ENCODE results near the gene ARHGAP8. TPM values are rescaled to one million over a fixed set of nuclear protein-coding genes. Genes with fewer than 3 reads are reported as not detected.

The ARHGAP8 gene
- total RNA-seq, 2 donors from 2014 or later, result 2.8 to 4.4 TPM

DNA sequence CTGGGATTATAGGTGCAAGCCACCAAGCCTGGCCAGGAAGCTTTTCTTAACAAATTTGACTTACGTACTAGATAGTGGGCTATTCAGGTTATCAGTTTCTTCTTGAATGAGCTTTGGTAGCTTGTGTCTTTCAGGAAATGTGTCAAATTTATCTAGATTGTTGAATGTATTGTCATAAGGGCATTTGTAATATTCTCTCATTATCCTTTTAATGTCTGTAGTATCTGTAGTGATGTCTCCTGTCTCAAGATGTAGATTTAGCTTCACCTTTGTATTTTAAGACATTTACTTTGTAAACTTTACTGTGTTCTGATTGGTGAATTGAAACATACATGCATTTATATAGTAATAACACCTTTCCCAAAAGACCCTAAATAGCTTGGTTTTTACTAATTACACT, 20.7 kb downstream of the ARHGAP8 start:
- no peaks in the 10 kb centered on the region for H3K27me3 Mint-ChIP-seq (ENCODE audit: low read depth)
- ATAC-seq (replicated peaks in 1 of 2) (no peak), DNase-seq (no peak)
- H3K27ac Mint-ChIP-seq, result no peak overlapping the region
- H3K36me3 Mint-ChIP-seq (ENCODE audit: insufficient read depth in 2 of 2), result peaks cover 0 to 2% of the 10 kb centered on the region in 2 donors
- peaks cover 1 to 6% of the 10 kb centered on the region in 2 donors for H3K9me3 Mint-ChIP-seq
- no peak overlapping the region for H3K4me3 Mint-ChIP-seq
- H3K4me1 Mint-ChIP-seq (ENCODE audit: low read depth), result no peaks in the 10 kb centered on the region

GRCh38 chr22:44775862-44776261, 23.5 kb downstream of the ARHGAP8 start:
- peaks cover 9% of the 10 kb centered on the region for H3K27me3 Mint-ChIP-seq (ENCODE audit: low read depth)
- ATAC-seq (replicated peaks in 1 of 2), result no peak
- no peak overlapping the region for H3K4me3 Mint-ChIP-seq
- H3K9me3 Mint-ChIP-seq, result peaks cover 1 to 6% of the 10 kb centered on the region in 2 donors
- H3K27ac Mint-ChIP-seq, result no peak overlapping the region
- peaks cover 0 to 2% of the 10 kb centered on the region in 2 donors for H3K36me3 Mint-ChIP-seq (ENCODE audit: insufficient read depth in 2 of 2)
- no peaks in the 10 kb centered on the region for H3K4me1 Mint-ChIP-seq (ENCODE audit: low read depth)
- no peak for DNase-seq

DNA sequence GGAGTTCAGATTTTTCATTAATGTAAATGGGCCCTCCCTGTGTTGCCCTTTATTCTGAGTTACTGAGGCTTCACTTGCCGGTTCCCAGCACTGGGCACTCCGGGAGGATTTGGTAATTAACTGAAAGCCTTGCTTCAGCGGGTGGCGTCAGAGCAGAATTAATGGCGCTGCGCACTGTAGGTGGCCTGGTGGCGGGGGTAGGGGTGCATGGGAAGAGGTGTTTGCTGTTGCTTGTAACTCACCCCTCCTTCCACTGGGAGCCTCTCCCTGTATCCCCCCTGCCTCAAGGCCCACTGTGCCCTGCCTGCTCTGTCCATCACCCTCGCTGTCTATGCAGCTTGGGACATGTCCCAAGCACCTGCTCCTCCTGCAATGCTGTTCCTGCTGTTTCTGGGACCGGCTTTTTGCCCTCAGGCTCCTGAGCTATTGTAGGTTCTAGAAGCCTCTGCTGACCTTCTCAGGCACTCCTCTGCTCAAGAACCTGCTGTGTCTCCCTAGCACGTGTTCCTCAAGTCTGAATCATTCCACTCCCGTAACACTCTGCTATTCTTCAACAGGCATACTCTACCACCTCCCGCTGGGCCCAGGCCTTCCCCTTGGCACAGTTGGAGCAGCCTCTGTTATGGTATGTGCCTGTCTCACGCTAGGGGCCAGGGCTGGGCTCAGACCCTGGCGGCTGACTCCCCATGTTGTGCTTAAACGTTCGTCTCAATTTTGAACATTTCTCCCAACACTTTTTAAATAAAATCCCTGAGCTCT, 24.4 kb downstream of the ARHGAP8 start:
- Mint-ChIP-seq H3K27ac (no peak overlapping the region), H3K9me3 (peaks cover 1 to 6% of the 10 kb centered on the region in 2 donors), H3K36me3 (ENCODE audit: insufficient read depth in 2 of 2) (peaks cover 0 to 2% of the 10 kb centered on the region in 2 donors), H3K4me1 (ENCODE audit: low read depth) (no peaks in the 10 kb centered on the region), H3K4me3 (no peak overlapping the region), H3K27me3 (ENCODE audit: low read depth) (peaks cover 9% of the 10 kb centered on the region)
- ATAC-seq (replicated peaks in 1 of 2) (no peak), DNase-seq (no peak)

GRCh38 chr22:44777364-44777755, 25.0 kb downstream of the ARHGAP8 start:
- Mint-ChIP-seq H3K27ac (no peak overlapping the region), H3K4me1 (ENCODE audit: low read depth) (no peaks in the 10 kb centered on the region), H3K4me3 (no peak overlapping the region), H3K9me3 (peaks cover 1 to 6% of the 10 kb centered on the region in 2 donors), H3K36me3 (ENCODE audit: insufficient read depth in 2 of 2) (peaks cover 0 to 2% of the 10 kb centered on the region in 2 donors), H3K27me3 (ENCODE audit: low read depth) (peaks cover 9% of the 10 kb centered on the region)
- DNase-seq (no peak), ATAC-seq (replicated peaks in 1 of 2) (no peak)

DNA sequence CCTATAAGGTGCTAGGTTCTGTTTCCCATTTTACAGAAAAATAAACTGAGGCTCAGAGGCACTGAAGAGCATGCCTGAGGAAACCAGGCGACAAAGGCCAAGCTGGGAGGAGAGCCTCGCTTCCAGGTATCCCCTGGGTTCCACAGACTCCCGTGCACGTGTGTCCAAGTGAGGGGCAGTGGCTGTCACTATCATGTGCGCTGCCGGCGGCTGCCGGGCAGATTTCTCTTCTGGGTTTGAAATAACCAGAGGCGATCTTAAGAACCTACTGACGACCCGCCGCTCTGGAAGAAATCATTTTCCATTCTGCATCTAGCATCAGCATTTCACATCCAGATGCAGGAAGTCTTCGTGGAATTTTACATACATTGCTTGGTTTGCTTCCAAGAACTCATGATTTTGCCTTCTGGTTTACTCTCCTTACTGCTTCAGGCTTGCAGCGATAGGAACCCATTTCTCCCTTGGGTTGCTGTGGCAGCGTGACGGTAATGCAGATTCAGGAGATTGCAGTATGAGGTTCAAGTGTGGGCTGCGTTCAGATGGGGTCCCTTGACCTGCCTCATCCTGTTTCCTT, 28.6 kb downstream of the ARHGAP8 start:
- peaks cover 13% of the 10 kb centered on the region for H3K27me3 Mint-ChIP-seq (ENCODE audit: low read depth)

DNA sequence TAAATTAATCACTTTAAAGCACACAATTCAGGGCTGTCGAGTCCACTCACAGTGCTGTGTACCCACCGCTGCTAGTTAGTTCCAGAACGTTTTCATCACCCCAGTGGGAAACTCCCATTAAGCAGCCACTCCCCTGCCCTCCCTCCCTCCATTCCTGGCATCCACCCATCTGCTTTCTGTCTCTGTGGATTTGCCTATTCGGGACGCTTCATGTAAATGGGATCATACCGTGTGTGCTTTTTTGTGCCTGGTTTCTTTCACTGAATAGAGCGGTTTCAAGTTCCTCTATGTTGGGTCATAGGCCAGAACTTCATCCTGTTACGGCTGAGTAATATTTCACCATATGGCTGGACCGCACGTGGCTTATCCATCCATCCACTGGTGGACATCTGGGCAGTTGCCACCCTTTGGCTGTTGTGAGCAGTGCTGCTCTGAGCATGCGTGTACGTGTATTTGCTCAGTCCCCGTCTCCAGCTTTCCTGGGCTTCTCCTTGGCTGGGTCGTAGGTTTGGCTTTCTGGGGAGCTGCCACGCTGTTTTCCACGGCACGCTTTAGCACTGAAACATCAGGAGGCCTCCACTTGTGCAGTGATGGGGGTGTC, 30.1 kb downstream of the ARHGAP8 start:
- Mint-ChIP-seq H3K27ac (no peak overlapping the region), H3K27me3 (ENCODE audit: low read depth) (peaks cover 13% of the 10 kb centered on the region), H3K9me3 (no peaks in the 10 kb centered on the region), H3K4me1 (ENCODE audit: low read depth) (no peaks in the 10 kb centered on the region), H3K36me3 (ENCODE audit: insufficient read depth in 2 of 2) (no peaks in the 10 kb centered on the region), H3K4me3 (no peak overlapping the region)
- ATAC-seq (replicated peaks in 1 of 2), result no peak
- DNase-seq, result no peak

More for the DNA sequence above, 28.6 kb downstream of the ARHGAP8 start:
- DNase-seq (no peak), ATAC-seq (replicated peaks in 1 of 2) (no peak)
- H3K4me3 Mint-ChIP-seq, result no peak overlapping the region
- H3K36me3 Mint-ChIP-seq (ENCODE audit: insufficient read depth in 2 of 2), result no peaks in the 10 kb centered on the region
- H3K27ac Mint-ChIP-seq, result no peak overlapping the region
- H3K9me3 Mint-ChIP-seq, result no peaks in the 10 kb centered on the region
- no peaks in the 10 kb centered on the region for H3K4me1 Mint-ChIP-seq (ENCODE audit: low read depth)

DNA sequence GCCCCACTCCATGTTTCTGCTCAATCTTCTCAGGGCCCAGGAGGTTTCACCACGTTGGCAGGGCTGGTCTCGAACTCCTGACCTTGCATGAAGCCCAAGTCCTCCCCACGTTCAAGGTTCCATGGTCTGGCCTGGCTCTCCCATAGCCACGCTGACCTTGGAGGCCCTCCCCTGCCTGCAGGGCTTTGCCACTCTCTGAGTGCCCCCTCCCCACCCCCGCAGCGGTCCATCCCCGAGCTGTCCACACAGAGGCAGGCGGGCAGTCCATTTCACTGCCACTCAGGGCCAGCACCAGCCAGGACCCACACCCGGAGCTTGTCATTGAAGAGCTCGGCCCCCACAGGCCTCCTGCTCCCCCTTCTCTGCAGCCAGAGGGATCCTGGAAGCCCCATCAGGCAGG, 30.7 kb downstream of the ARHGAP8 start:
- H3K9me3 Mint-ChIP-seq, result no peaks in the 10 kb centered on the region
- H3K36me3 Mint-ChIP-seq (ENCODE audit: insufficient read depth in 2 of 2), result no peaks in the 10 kb centered on the region
- H3K27ac Mint-ChIP-seq, result no peak overlapping the region
- no peak for ATAC-seq (replicated peaks in 1 of 2)
- peaks cover 13% of the 10 kb centered on the region for H3K27me3 Mint-ChIP-seq (ENCODE audit: low read depth)
- DNase-seq, result no peak
- no peaks in the 10 kb centered on the region for H3K4me1 Mint-ChIP-seq (ENCODE audit: low read depth)
- no peak overlapping the region for H3K4me3 Mint-ChIP-seq

DNA sequence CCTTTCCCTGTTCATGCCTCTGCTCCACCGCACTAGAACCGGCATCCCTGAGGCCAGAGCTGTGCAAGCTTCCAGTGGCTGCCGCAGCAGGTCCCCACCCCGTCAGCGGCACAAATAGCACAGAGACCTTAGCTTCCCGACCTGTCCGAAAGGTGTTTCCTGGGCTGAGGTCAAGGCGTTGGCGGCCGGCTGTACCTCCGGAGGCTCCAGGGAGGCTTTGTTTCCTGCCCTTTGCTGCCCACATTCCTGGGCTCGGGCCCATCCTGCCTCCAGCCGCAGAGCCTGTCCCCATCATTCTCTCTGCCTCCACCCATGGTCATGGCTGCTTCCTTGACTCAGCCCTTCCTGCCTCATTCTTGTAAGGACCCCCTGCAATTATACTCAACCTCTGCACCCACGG, 31.2 kb downstream of the ARHGAP8 start:
- no peaks in the 10 kb centered on the region for H3K36me3 Mint-ChIP-seq (ENCODE audit: insufficient read depth in 2 of 2)
- H3K27me3 Mint-ChIP-seq (ENCODE audit: low read depth), result peaks cover 9% of the 10 kb centered on the region
- H3K9me3 Mint-ChIP-seq, result no peaks in the 10 kb centered on the region
- no peaks in the 10 kb centered on the region for H3K4me1 Mint-ChIP-seq (ENCODE audit: low read depth)
- H3K4me3 Mint-ChIP-seq, result no peak overlapping the region
- DNase-seq (no peak), ATAC-seq (replicated peaks in 1 of 2) (no peak)
- H3K27ac Mint-ChIP-seq, result no peak overlapping the region

DNA sequence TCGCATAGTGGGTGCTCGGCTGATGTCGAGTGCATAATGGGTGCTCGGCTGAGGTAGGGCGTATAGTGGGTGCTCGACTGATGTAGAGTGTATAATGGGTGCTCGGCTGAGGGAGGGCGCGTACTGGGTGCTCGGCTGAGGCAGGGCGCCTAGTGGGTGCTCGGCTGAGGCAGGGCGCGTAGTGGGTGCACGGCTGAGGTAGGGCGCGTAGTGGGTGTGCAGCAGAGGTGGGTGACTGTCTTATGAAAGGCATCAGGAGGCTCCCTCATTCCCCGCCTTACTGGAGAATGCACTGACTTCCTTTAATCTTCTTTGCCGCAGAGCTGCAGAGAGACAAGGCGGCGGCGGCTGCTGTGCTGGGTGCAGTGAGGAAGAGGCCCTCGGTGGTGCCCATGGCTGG, 33.8 kb downstream of the ARHGAP8 start:
- H3K4me1 Mint-ChIP-seq (ENCODE audit: low read depth), result no peaks in the 10 kb centered on the region
- no peak for DNase-seq
- H3K27me3 Mint-ChIP-seq (ENCODE audit: low read depth), result peaks cover 5% of the 10 kb centered on the region
- ATAC-seq (replicated peaks in 1 of 2), result no peak
- H3K4me3 Mint-ChIP-seq, result no peak overlapping the region
- H3K27ac Mint-ChIP-seq, result no peak overlapping the region
- H3K36me3 Mint-ChIP-seq (ENCODE audit: insufficient read depth in 2 of 2), result no peaks in the 10 kb centered on the region
- no peaks in the 10 kb centered on the region for H3K9me3 Mint-ChIP-seq

- H3K27me3 Mint-ChIP-seq (ENCODE audit: low read depth), result peaks cover 5% of the 10 kb centered on the region
- no peak overlapping the region for H3K4me3 Mint-ChIP-seq
- H3K4me1 Mint-ChIP-seq (ENCODE audit: low read depth), result no peaks in the 10 kb centered on the region
- H3K36me3 Mint-ChIP-seq (ENCODE audit: insufficient read depth in 2 of 2), result no peaks in the 10 kb centered on the region
- ATAC-seq (replicated peaks in 1 of 2) (no peak), DNase-seq (no peak)
- no peak overlapping the region for H3K27ac Mint-ChIP-seq
- no peaks in the 10 kb centered on the region for H3K9me3 Mint-ChIP-seq
Observed at GRCh38 chr22:44786610-44787009, 34.2 kb downstream of the ARHGAP8 start.

DNA sequence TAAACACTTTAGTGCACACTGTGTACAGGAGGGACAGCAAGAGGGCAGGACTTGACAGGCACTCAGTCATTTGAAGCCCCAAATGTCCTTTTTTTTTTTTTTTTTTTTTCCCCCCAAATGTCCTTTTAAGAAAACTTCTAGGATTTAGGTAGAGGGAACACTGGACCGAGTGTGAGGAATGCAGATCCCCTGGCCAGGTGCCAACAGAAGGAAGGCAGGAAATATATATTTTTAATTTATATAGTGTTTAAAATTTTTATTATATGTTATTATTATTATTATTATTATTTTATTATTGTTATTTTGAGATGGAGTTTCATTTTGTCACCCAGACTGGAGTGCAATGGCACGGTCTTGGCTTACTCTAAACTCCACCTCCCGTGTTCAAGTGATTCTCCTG, 35.5 kb downstream of the ARHGAP8 start:
- Mint-ChIP-seq H3K4me1 (ENCODE audit: low read depth) (no peaks in the 10 kb centered on the region), H3K4me3 (no peak overlapping the region), H3K9me3 (no peaks in the 10 kb centered on the region), H3K27me3 (ENCODE audit: low read depth) (peaks cover 5% of the 10 kb centered on the region), H3K36me3 (ENCODE audit: insufficient read depth in 2 of 2) (no peaks in the 10 kb centered on the region), H3K27ac (no peak overlapping the region)
- DNase-seq, result no peak
- no peak for ATAC-seq (replicated peaks in 1 of 2)

DNA sequence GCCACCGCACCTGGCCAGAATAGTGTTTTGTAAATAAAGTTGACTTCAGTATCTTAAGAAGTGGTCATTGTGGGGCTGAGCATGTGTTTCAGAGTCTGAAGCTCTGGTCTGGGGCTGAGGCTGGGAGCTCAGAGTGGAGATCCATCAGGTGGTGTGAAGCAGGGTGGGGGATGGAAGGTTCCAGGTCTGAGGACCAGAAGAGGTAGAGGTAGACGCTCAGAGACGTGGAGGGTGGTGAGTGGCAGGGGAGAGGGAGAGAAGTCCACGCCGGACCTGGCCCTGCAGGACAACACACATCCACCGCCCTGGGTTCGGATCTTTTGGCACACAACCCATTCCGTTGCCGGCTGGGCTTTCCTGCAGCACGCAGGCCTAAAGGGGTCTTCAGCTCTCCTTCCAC, 40.7 kb downstream of the ARHGAP8 start:
- no peaks in the 10 kb centered on the region for H3K27me3 Mint-ChIP-seq (ENCODE audit: low read depth)
- H3K27ac Mint-ChIP-seq, result no peak overlapping the region
- H3K36me3 Mint-ChIP-seq (ENCODE audit: insufficient read depth in 2 of 2), result no peaks in the 10 kb centered on the region
- DNase-seq, result no peak
- no peaks in the 10 kb centered on the region for H3K9me3 Mint-ChIP-seq
- no peaks in the 10 kb centered on the region for H3K4me1 Mint-ChIP-seq (ENCODE audit: low read depth)
- H3K4me3 Mint-ChIP-seq, result no peak overlapping the region
- ATAC-seq (replicated peaks in 1 of 2), result no peak

- no peak overlapping the region for H3K27ac Mint-ChIP-seq
Observed at GRCh38 chr22:44793506-44794172, 41.3 kb downstream of the ARHGAP8 start.

More at GRCh38 chr22:44793506-44794172, 41.3 kb downstream of the ARHGAP8 start:
- ATAC-seq (replicated peaks in 1 of 2) (no peak), DNase-seq (no peak)
- Mint-ChIP-seq H3K4me1 (ENCODE audit: low read depth) (no peaks in the 10 kb centered on the region), H3K9me3 (no peaks in the 10 kb centered on the region), H3K27me3 (ENCODE audit: low read depth) (no peaks in the 10 kb centered on the region), H3K36me3 (ENCODE audit: insufficient read depth in 2 of 2) (no peaks in the 10 kb centered on the region), H3K4me3 (no peak overlapping the region)
